ENCODE measurements around the gene MADCAM1. TPM values are rescaled to one million over a fixed set of nuclear protein-coding genes. Genes with fewer than 3 reads are reported as not detected.

The MADCAM1 gene
- 0.13 and 0.20 TPM in 2 replicates for total RNA-seq

DNA sequence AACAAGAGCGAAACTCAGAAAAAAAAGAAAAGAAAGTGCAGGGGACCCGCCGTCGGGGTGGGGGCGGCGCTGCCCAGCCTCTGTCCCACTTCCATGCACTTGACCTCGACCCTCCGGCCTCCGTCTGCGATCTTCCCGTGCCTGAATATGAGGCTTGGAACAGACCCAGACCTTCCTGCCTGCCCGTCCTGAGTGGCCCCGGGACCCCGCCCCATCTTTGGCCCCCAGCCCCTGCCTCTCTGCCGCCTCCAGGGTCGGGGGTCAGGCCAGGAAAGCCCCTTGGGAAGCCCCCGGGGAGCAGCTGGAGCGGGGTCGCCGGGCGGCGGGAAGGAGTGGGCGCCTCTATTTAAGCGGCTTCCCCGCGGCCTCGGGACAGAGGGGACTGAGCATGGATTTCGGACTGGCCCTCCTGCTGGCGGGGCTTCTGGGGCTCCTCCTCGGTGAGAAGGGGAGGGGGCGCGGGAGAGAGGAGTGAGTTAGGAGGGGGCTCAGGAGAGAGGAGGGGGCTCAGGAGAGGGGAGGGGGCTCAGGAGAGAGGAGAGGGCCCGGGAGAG lies at the start of gene MADCAM1:
MADCAM1 (plus strand) TSS at position 375 of the 554 bp plus-strand sequence; CDS start at position 389, 14 bp downstream.

DNA sequence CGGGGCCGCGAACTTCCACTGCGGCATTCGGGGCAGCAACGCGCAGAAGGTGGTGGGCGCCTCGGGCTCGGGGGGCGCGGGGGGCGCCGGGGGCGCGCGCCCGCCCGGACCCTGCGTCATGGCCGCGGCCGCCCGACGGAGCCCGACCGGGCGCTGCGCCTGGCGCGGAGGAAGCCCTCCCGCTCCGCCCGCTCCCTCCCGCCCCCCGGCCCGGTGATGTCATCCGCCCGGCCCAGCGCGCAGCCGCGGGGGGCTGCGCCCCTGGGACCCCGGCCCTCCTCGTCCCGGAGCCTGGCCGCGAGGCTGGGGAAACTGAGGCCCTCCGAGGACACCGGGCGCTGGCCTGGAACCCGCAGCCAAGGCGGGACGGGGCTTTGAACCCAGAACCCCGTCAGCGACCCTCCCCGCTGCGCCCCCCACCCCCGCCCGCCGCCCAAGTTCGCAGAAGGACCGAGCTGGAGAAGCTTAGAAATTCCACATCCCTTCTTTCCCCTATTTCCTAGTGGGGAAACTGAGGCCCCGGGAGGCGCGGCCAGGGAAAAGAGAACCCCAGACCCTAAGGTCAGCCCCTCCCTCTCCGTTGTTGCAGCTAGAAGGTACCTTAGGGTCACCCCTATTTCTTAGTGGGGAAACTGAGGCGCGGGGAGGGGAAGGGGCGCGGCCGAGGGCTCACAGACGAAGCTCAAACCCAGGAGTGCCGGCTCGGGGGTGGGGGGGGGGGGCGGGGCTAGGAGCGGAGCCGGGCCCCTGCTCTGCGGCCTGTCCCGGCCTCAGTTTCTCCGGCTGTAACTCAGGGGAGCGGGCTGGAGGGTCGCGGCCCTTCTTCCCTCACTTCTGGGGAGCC lies 35.2 kb upstream of the MADCAM1 start, which contains the start of gene SHC2:
SHC2 (minus strand) TSS at position 157 of the 844 bp plus-strand sequence; CDS start at position 120, 37 bp downstream.

GRCh38 chr19:507286-508203 lies 11.3 kb downstream of the MADCAM1 start, which contains the start of gene TPGS1:
Gene TPGS1, plus strand, starts transcription at chr19:507497. Its CDS starts 10 bp downstream, at chr19:507507.

GRCh38 chr19:531753-532560 lies 35.7 kb downstream of the MADCAM1 start, which contains the start of gene CDC34:
Gene CDC34, plus strand, starts transcription at chr19:531760. Its CDS starts 172 bp downstream, at chr19:531932.

GRCh38 chr19:543910-544608 lies 47.8 kb downstream of the MADCAM1 start, which contains the start of gene GZMM:
Gene GZMM, plus strand, starts transcription at chr19:544053. Its CDS starts 19 bp downstream, at chr19:544072.

Other genes with a start within 250 kb of the MADCAM1 start
- gene PLPP2, start 205.1 kb upstream of the MADCAM1 start, total RNA-seq: 1.9 and 2.2 TPM in 2 replicates
- 36.2 and 39.1 TPM in 2 replicates for gene MIER2, start 151.7 kb upstream of the MADCAM1 start, total RNA-seq
- 0.07 TPM in 1 of 2 replicates, not detected in the other for gene C2CD4C, start 87.3 kb upstream of the MADCAM1 start, total RNA-seq
- 0.33 and 2.4 TPM in 2 replicates for gene SHC2, start 35.5 kb upstream of the MADCAM1 start, total RNA-seq
- gene TPGS1, start 11.0 kb downstream of the MADCAM1 start, total RNA-seq: 18.9 and 22.3 TPM in 2 replicates
- 51.9 and 64.0 TPM in 2 replicates for gene CDC34, start 35.3 kb downstream of the MADCAM1 start, total RNA-seq
- 0.17 TPM in 1 of 2 replicates, not detected in the other for gene GZMM, start 47.6 kb downstream of the MADCAM1 start, total RNA-seq
- gene BSG, start 76.1 kb downstream of the MADCAM1 start, total RNA-seq: 556 and 625 TPM in 2 replicates
- 2.4 and 4.6 TPM in 2 replicates for gene HCN2, start 93.4 kb downstream of the MADCAM1 start, total RNA-seq
- gene POLRMT, start 137.1 kb downstream of the MADCAM1 start, total RNA-seq: 25.8 and 43.3 TPM in 2 replicates
- not detected in 2 replicates for gene FGF22, start 143.4 kb downstream of the MADCAM1 start, total RNA-seq
- 22.2 and 22.9 TPM in 2 replicates for gene RNF126, start 166.7 kb downstream of the MADCAM1 start, total RNA-seq
- 55.3 and 185 TPM in 2 replicates for gene FSTL3, start 179.9 kb downstream of the MADCAM1 start, total RNA-seq
- gene PRSS57, start 199.0 kb downstream of the MADCAM1 start, total RNA-seq: not detected in 2 replicates
- gene PALM, start 212.4 kb downstream of the MADCAM1 start, total RNA-seq: 5.2 and 18.2 TPM in 2 replicates